K562 (cell line): ENCODE results near the gene ITPK1. TPM values are rescaled to one million over a fixed set of nuclear protein-coding genes. Genes with fewer than 3 reads are reported as not detected.
A peak's percentile ranks its signal among the peaks of the same experiment; 100 is the strongest.

Experiments
- ATF3 ChIP-seq, 2 experiments: fragments of 450-650 bp in 1 of 2; sonication (generic) in 1 of 2; formaldehyde crosslinking in 1 of 2; IDR thresholded peaks in 1 of 2; conservative IDR thresholded peaks in 1 of 2; 2 replicates each; pipeline versions ENCODE4 v1.6.1 to v1.8.1; 2016 to 2023; ENCODE audit warnings: mild to moderate bottlenecking in 2 of 2, moderate library complexity in 2 of 2, inconsistent platforms in 1 of 2, missing genetic modification reagents in 1 of 2
- CBX3 ChIP-seq, 2 experiments: IDR thresholded peaks; 1 replicate in 1 of 2; 2 replicates in 1 of 2; pipeline ENCODE4 v1.6.1; 2012; ENCODE audit warnings: inconsistent platforms in 2 of 2, low read length in 2 of 2, borderline replicate concordance in 1 of 2, control low read depth in 1 of 2
- CEBPZ ChIP-seq: fragments of 150-350 bp; IDR thresholded peaks from 2 replicates; pipeline ENCODE4 v1.6.1; 2014; ENCODE audit warnings: low read depth, mild to moderate bottlenecking, low read length, borderline replicate concordance
- CTCF ChIP-seq, 3 experiments: IDR thresholded peaks in 2 of 3; conservative IDR thresholded peaks in 1 of 3; 2 replicates each; pipeline ENCODE4 v1.5.1; 2011 to 2012; ENCODE audit warnings: low read length in 3 of 3, mild to moderate bottlenecking in 3 of 3, control low read depth in 2 of 3, improper control_type of control experiment in 1 of 3, inconsistent platforms in 1 of 3, low read depth in 1 of 3, mixed read lengths in 1 of 3, moderate library complexity in 1 of 3; ENCODE audit not compliant: insufficient read depth in 2 of 3
- IRF9 ChIP-seq: fragments of 450-650 bp; IDR thresholded peaks from 2 replicates; pipeline ENCODE4 v1.6.1; 2016; ENCODE audit warnings: missing biosample characterization, missing genetic modification characterization
- MYNN ChIP-seq, 2 experiments: sonication (generic); formaldehyde crosslinking in 1 of 2; IDR thresholded peaks; 2 replicates each; pipeline versions ENCODE4 v1.5.0 to v1.6.1; 2016 to 2020; ENCODE audit warnings: antibody characterized with exemption in 1 of 2, missing genetic modification reagents in 1 of 2
- NR2C2 ChIP-seq, 2 experiments: fragments of 200-800 bp in 1 of 2; sonication (Bioruptor generic) in 1 of 2; sonication (generic) in 1 of 2; formaldehyde crosslinking in 1 of 2; IDR thresholded peaks; 2 replicates each; pipeline versions ENCODE4 v1.6.1 to v1.8.0; 2016 to 2022; ENCODE audit warnings: mild to moderate bottlenecking in 1 of 2, missing compliant biosample characterization in 1 of 2, missing genetic modification characterization in 1 of 2, missing genetic modification reagents in 1 of 2
- TBP ChIP-seq: optimal IDR thresholded peaks from 2 replicates; pipeline ENCODE3; 2011; ENCODE audit warnings: low read depth, low read length, improper control_type of control experiment
- U2AF2 ChIP-seq: fragments of 200-400 bp; formaldehyde crosslinking; optimal IDR thresholded peaks from 2 replicates; pipeline ENCODE3; 2017; ENCODE audit warnings: low read depth, mild to moderate bottlenecking, low read length
- ZBTB7A ChIP-seq: IDR thresholded peaks from 2 replicates; pipeline ENCODE4 v1.6.1; 2011; ENCODE audit warnings: low read depth, mild to moderate bottlenecking, low read length, moderate library complexity, borderline replicate concordance; ENCODE audit not compliant: control insufficient read depth
- ZFP30 ChIP-seq: fragments of 250-450 bp; sonication (Bioruptor Pico); IDR thresholded peaks from 2 replicates; pipeline ENCODE4 v1.8.0; 2022; ENCODE audit warnings: moderate library complexity, mild to moderate bottlenecking, inconsistent platforms, borderline replicate concordance
- ZFPM2 ChIP-seq: fragments of 250-450 bp; sonication (Bioruptor Pico); IDR thresholded peaks from 2 replicates; pipeline ENCODE4 v1.5.1; 2022; ENCODE audit warnings: mild to moderate bottlenecking
- ZKSCAN1 ChIP-seq: fragments of 150-350 bp; IDR thresholded peaks from 2 replicates; pipeline ENCODE4 v1.6.1; 2016; ENCODE audit warnings: low read depth, low read length
- polyA plus RNA-seq, 8 experiments: library from polyadenylated mRNA; depleted of rRNA in 4 of 8; stranded (reverse) in 5 of 8; unstranded in 3 of 8; fragments of >200 nt; fragmentation: Nextera tagmentation in 2 of 8; fragmentation: Illumina TruSeq in 1 of 8; extraction: Ambion mirVana in 2 of 8; extraction: Trizol in 1 of 8; gene quantifications; 2 replicates each; pipeline versions ENCODE4 v1.2.1 to v1.2.3, GENCODE V29; 2011 to 2014; ENCODE audit warnings: inconsistent platforms in 1 of 8, missing spikeins in 1 of 8
- total RNA-seq, 7 experiments: library from RNA; depleted of rRNA in 6 of 7; stranded (reverse); fragments of >200 nt in 6 of 7; fragmentation: Illumina TruSeq in 2 of 7; extraction: Trizol in 2 of 7; gene quantifications; 2 replicates each; pipeline versions ENCODE4 v1.2.1 to v1.2.3, GENCODE V29; 2011 to 2021; ENCODE audit warnings: low replicate concordance in 1 of 7
- TF ChIP-seq, protein P1 (sequence below): fragments of 250-450 bp; sonication (Bioruptor Pico); IDR thresholded peaks from 2 replicates; pipeline ENCODE4 v1.5.0; 2021; ENCODE audit warnings: mild to moderate bottlenecking, borderline replicate concordance

ITPK1 gene
- total and polyA plus RNA-seq, 9 of the 15 experiments (the other 6 are each of a cell fraction or from before 2014, with no cell fraction given) = 1.2 to 39.2 (median 23.0) TPM

- TF ChIP-seq NR2C2 (CRISPR knock-in tag; IDR thresholded peaks at IDR 0.05) = no peak
- TF ChIP-seq NR2C2 (tag; IDR thresholded peaks at IDR 0.05) = no peak
- no peak for TF ChIP-seq U2AF2
- TF ChIP-seq CTCF (IDR thresholded peaks at IDR 0.05 in 2 of 3, conservative IDR thresholded peaks at IDR 0.05 in 1 of 3; ENCODE audit: insufficient read depth in 2 of 3, low read depth in 1 of 3, low read length in 3 of 3) = 0 out of 6 replicates have a peak, but pooled peaks of 1 of the 3 experiments have one; percentile 1
- TF ChIP-seq ZBTB7A = peak; percentile 26; the same call in 1 of the 2 replicates
- no peak for TF ChIP-seq IRF9 (tag)
- TF ChIP-seq MYNN (IDR thresholded peaks at IDR 0.05) = no peak
- no peak for TF ChIP-seq MYNN (CRISPR knock-in tag; IDR thresholded peaks at IDR 0.05)
- no peak for TF ChIP-seq ZFPM2
- TF ChIP-seq TBP = peak; percentile 45
- no peak for TF ChIP-seq CBX3 (IDR thresholded peaks at IDR 0.05; ENCODE audit: borderline replicate concordance in 1 of 2, low read length in 2 of 2)
- no peak for TF ChIP-seq ZFP30 (CRISPR knock-in tag)
- TF ChIP-seq ZKSCAN1 = no peak
- no peak for TF ChIP-seq ATF3 (IDR thresholded peaks at IDR 0.05)
- TF ChIP-seq ATF3 (CRISPR knock-in tag; conservative IDR thresholded peaks at IDR 0.05) = no peak
- TF ChIP-seq CEBPZ = no peak
- TF ChIP-seq, protein P1, sequence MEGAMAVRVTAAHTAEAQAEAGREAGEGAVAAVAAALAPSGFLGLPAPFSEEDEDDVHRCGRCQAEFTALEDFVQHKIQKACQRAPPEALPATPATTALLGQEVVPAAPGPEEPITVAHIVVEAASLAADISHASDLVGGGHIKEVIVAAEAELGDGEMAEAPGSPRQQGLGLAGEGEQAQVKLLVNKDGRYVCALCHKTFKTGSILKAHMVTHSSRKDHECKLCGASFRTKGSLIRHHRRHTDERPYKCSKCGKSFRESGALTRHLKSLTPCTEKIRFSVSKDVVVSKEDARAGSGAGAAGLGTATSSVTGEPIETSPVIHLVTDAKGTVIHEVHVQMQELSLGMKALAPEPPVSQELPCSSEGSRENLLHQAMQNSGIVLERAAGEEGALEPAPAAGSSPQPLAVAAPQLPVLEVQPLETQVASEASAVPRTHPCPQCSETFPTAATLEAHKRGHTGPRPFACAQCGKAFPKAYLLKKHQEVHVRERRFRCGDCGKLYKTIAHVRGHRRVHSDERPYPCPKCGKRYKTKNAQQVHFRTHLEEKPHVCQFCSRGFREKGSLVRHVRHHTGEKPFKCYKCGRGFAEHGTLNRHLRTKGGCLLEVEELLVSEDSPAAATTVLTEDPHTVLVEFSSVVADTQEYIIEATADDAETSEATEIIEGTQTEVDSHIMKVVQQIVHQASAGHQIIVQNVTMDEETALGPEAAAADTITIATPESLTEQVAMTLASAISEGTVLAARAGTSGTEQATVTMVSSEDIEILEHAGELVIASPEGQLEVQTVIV (CRISPR knock-in tag) = no peak
Measured at GRCh38 chr14:93115069-93115820, 480 bp downstream of the ITPK1 start (continued).
